Tibial nerve (tissue), 4 donors: Measurements from ENCODE around the gene ASIC2. TPM values are rescaled to one million over a fixed set of nuclear protein-coding genes. Genes with fewer than 3 reads are reported as not detected.

Source experiments
- DNase-seq, 2 donors: peaks; one replicate each; pipeline ENCODE4 v3.0.0-alpha.2; 2019; ENCODE audit warnings: low spot score in 2 of 2
- H3K27ac ChIP-seq, 4 donors: fragments of 200-600 bp; sonication (generic) in 3 of 4; one replicate each; pipeline ENCODE4 v1.5.1; 2017 to 2019; ENCODE audit warnings: mild to moderate bottlenecking in 1 of 4
- H3K27me3 ChIP-seq, 2 donors: fragments of 200-600 bp; sonication (generic) in 1 of 2; one replicate each; pipeline versions ENCODE4 v1.5.1 to v1.6.0; 2017 to 2019
- H3K36me3 ChIP-seq, 3 donors: fragments of 200-600 bp; sonication (generic); one replicate each; pipeline ENCODE4 v1.5.1; 2018 to 2019
- H3K4me1 ChIP-seq, 4 donors: fragments of 200-600 bp; sonication (generic) in 3 of 4; one replicate each; pipeline ENCODE4 v1.5.1; 2017 to 2019
- H3K4me3 ChIP-seq, 4 donors: fragments of 200-600 bp; sonication (generic) in 3 of 4; one replicate each; pipeline ENCODE4 v1.5.1; 2017 to 2019; ENCODE audit warnings: mild to moderate bottlenecking in 1 of 4, moderate library complexity in 1 of 4
- H3K9me3 ChIP-seq, 4 donors: fragments of 200-600 bp; sonication (generic) in 3 of 4; one replicate each; pipeline ENCODE4 v1.5.1; 2017 to 2019
- EP300 ChIP-seq, 2 donors: sonication (generic); formaldehyde crosslinking; IDR thresholded peaks; one replicate each; pipeline ENCODE4 v1.6.1; 2017; ENCODE audit warnings: antibody characterized with exemption in 2 of 2, mild to moderate bottlenecking in 1 of 2
- POLR2A ChIP-seq, 2 donors: fragments of 450-650 bp; IDR thresholded peaks; one replicate each; pipeline ENCODE4 v1.6.1; 2017; ENCODE audit warnings: antibody characterized with exemption in 2 of 2, mild to moderate bottlenecking in 2 of 2, moderate library complexity in 2 of 2
- WGBS, 2 donors: methylation state at CpG; one replicate each; pipeline ENCODE4 v1.1.5; 2018; 5-methylcytosine and 5-hydroxymethylcytosine counted together
- total RNA-seq, 4 donors: library from RNA; depleted of rRNA; stranded (reverse); fragments of >200 nt; gene quantifications; one replicate each; pipeline ENCODE4 v1.1.0, GENCODE V29; 2016
- TF ChIP-seq, protein P1 (sequence below), 5 experiments: fragments of 200-600 bp in 3 of 5; fragments of 450-650 bp in 2 of 5; sonication (generic) in 3 of 5; IDR thresholded peaks; one replicate each; pipeline ENCODE4 v1.5.1; 2016 to 2019; ENCODE audit warnings: antibody characterized with exemption in 5 of 5, mild to moderate bottlenecking in 3 of 5, moderate library complexity in 2 of 5

The ASIC2 gene
- total RNA-seq, 4 donors from 2014 or later = 0.21 to 1.5 (median 0.50) TPM

DNA sequence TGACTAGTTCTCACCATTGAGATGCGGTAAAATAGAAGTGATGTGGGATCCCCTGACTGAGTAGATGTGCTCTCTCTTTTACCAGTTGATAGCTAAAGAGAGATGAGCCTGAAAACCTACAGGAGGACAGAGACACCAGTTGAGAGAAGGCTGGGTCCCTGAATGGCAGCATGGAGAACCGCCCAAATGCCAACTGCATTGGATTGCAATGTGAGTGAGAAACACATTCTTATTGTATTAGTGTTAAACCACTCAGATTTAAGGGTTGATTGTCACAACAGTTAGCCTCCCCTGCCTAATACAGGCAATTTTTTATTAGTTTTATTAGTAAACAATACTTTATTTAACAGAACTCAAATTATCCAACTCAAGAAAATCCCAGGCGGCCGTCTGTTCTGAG lies 240.2 kb downstream of the ASIC2 start:
- Histone ChIP-seq H3K27me3 (no peaks in the 10 kb centered on the region), H3K4me1 (no peaks in the 10 kb centered on the region), H3K4me3 (no peak overlapping the region), H3K36me3 (no peaks in the 10 kb centered on the region), H3K9me3 (no peaks in the 10 kb centered on the region), H3K27ac (no peak overlapping the region)
- 85 to 86% methylated on average over 4 of the region's 4 CpGs for WGBS, 2 donors
- DNase-seq = no peak
- TF ChIP-seq EP300 (IDR thresholded peaks at IDR 0.05) = no peak

DNA sequence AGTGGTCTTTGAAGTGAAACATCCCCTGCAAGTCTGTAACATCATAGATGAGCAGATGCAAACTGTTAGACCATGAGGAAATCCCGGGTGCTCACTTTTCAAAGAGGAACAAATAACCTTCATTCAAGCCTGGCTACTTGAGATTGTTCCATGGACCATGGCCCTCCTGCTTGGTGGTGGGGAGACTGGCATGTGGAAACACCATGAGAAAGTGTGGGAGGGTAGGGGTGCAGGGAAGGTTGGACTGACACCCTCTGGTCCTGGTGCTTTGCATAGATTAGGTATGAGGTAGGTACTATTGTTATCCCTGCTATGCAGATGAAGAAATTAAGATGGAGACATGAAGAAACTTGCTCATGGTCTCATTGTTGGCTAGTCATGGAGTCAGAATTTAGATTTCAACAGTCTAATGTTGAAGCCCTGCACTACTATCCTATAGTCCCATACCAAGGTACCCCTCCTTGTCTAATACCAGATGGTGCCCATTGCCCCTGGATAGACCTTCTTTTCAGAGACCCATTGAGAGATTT lies 242.4 kb downstream of the ASIC2 start:
- Histone ChIP-seq H3K4me3 (no peak overlapping the region), H3K27ac (no peak overlapping the region), H3K4me1 (no peaks in the 10 kb centered on the region), H3K9me3 (no peaks in the 10 kb centered on the region), H3K36me3 (no peaks in the 10 kb centered on the region), H3K27me3 (no peaks in the 10 kb centered on the region)
- WGBS, 2 donors = 60 to 83% methylated on average over 1 of the region's 1 CpG
- no peak for DNase-seq
- TF ChIP-seq POLR2A (IDR thresholded peaks at IDR 0.05) = no peak
- TF ChIP-seq, protein P1, sequence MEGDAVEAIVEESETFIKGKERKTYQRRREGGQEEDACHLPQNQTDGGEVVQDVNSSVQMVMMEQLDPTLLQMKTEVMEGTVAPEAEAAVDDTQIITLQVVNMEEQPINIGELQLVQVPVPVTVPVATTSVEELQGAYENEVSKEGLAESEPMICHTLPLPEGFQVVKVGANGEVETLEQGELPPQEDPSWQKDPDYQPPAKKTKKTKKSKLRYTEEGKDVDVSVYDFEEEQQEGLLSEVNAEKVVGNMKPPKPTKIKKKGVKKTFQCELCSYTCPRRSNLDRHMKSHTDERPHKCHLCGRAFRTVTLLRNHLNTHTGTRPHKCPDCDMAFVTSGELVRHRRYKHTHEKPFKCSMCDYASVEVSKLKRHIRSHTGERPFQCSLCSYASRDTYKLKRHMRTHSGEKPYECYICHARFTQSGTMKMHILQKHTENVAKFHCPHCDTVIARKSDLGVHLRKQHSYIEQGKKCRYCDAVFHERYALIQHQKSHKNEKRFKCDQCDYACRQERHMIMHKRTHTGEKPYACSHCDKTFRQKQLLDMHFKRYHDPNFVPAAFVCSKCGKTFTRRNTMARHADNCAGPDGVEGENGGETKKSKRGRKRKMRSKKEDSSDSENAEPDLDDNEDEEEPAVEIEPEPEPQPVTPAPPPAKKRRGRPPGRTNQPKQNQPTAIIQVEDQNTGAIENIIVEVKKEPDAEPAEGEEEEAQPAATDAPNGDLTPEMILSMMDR (IDR thresholded peaks at IDR 0.05) = no peak
- no peak for TF ChIP-seq EP300 (IDR thresholded peaks at IDR 0.05)

DNA sequence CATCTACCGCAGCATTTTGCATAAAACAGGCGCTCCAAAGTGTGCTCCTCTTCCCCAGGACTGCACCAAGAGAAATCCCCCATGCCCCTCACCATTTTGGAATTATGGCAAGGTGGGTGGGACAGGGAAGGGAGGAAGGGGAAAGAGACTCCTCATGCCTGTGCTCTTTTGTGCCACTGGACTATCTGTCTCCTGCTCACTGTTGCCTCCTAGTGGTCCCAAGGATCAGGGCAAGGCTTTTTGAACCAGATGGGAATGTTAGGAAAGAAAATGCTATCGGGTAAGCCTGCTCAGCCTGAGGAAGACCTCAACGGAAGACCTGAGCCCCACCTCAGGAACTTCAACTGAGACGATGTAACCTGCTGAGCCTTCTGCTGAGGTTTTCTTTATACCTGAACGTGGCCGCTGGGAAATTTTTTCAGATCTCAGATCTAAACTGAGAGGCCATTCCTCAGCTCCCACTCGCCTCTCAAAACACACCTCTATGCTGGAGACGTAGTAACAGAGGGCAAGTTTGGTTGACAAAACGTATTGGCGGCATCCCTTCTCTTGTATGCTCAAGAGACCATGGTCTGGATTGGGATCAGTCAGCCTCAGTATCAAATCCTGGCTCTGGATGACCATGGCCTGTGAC lies 243.2 kb downstream of the ASIC2 start:
- H3K4me3 ChIP-seq = no peak overlapping the region
- TF ChIP-seq, protein P1 (IDR thresholded peaks at IDR 0.05) = peak in 3 of 5 experiments; percentile 38 to 59 (median 52)
- TF ChIP-seq EP300 (IDR thresholded peaks at IDR 0.05) = no peak
- no peak for TF ChIP-seq POLR2A (IDR thresholded peaks at IDR 0.05)
- DNase-seq = peak in 1 of 2 donors; percentile 52
- WGBS, 2 donors = 57 to 67% methylated on average over 11 of the region's 11 CpGs
- H3K27ac ChIP-seq = no peak overlapping the region
- H3K36me3 ChIP-seq = no peaks in the 10 kb centered on the region
- no peaks in the 10 kb centered on the region for H3K4me1 ChIP-seq
- no peaks in the 10 kb centered on the region for H3K9me3 ChIP-seq
- no peaks in the 10 kb centered on the region for H3K27me3 ChIP-seq

DNA sequence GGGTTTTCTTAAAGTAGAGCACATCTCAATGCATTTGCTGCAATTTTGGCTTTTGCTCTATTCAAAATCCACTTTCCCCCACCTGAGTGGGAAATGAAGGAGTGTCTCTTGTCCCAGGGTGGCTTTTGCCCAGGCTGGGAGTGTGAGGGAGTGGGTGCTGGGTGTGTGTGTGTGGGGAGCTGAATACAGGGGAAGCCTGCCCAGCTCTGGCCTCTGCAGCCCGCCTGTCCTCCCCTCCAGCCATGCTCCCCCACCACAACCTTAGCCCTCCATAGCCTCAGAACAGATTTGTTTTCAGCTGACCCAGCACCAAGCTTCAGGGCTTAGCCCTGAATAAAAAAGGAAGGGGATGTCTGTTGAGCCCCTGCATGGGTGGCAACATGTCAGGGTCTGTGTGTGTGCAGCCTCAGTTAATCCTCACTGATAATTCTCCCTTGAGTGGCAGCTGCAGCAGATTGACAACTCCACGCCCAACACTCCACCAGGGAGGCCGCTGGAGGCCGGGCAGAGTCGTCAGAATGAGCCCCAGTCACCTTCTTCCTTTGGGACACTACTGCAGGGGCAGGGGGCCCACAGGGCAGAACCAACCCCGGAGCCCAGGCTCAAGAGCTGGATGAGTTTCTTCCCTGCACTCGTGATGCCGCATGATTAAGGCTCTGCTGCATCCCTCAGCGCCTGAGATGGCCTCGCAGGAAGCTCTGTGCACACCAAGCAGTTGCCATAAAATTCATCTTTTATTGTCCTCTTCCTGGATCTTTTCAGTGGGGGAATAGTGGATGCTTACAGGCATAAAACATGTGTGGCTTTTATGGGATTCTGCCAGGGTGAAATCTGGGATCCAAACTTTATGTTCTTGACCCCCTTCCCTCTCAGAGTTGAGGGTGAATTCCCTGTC lies 246.5 kb downstream of the ASIC2 start:
- H3K36me3 ChIP-seq = no peaks in the 10 kb centered on the region
- H3K4me1 ChIP-seq = no peaks in the 10 kb centered on the region
- H3K4me3 ChIP-seq = no peak overlapping the region
- no peaks in the 10 kb centered on the region for H3K27me3 ChIP-seq
- H3K27ac ChIP-seq = no peak overlapping the region
- TF ChIP-seq POLR2A (IDR thresholded peaks at IDR 0.05) = no peak
- no peak for TF ChIP-seq EP300 (IDR thresholded peaks at IDR 0.05)
- TF ChIP-seq, protein P1 (IDR thresholded peaks at IDR 0.05) = no peak
- WGBS, 2 donors = 43 to 47% methylated on average over 10 of the region's 10 CpGs
- DNase-seq = no peak
- no peaks in the 10 kb centered on the region for H3K9me3 ChIP-seq

DNA sequence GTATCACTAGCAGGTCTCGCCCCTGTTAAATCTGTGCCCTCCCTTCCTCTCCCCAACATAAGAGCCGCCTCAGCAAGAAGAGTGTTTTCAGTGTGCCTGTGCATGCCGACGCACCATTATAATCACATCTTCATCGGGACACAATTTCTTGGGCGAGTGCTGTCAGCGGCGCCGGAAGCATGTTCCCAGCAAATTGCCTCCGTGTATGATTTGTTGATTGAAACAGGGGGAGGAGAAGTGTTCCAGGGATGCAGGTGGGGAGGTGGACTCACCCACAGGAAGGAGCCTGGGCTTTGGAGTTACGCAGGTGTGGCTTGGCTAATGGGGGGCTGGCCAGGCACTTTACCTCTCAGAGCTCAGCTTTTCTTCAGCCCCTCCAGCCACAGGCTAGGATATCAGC lies 247.9 kb downstream of the ASIC2 start:
- WGBS, 2 donors = 90 to 93% methylated on average over 11 of the region's 11 CpGs

More for the DNA sequence above, 247.9 kb downstream of the ASIC2 start:
- no peak for DNase-seq
- no peaks in the 10 kb centered on the region for H3K27me3 ChIP-seq
- no peaks in the 10 kb centered on the region for H3K36me3 ChIP-seq
- H3K27ac ChIP-seq = no peak overlapping the region
- H3K4me3 ChIP-seq = no peak overlapping the region
- peaks cover 0 to 1% (median 0%) of the 10 kb centered on the region in 4 donors for H3K4me1 ChIP-seq
- no peaks in the 10 kb centered on the region for H3K9me3 ChIP-seq
- TF ChIP-seq EP300 (IDR thresholded peaks at IDR 0.05) (no peak), POLR2A (IDR thresholded peaks at IDR 0.05) (no peak)
- TF ChIP-seq, protein P1 (IDR thresholded peaks at IDR 0.05) = no peak
